Astrocyte of the cerebellum (primary cell): ENCODE measurements around the gene CPZ.

Experiments used
- DNase-seq: peaks from one replicate; pipeline ENCODE4 v3.0.0-alpha.2; 2011; ENCODE audit warnings: low read depth
- H3K4me3 ChIP-seq: 2 replicates; pipeline ENCODE4 v1.5.1; 2011; ENCODE audit warnings: mild to moderate bottlenecking, low read depth, low read length, moderate library complexity
- in situ Hi-C: cut with HindIII; loops from 2 replicates; pipeline ENCODE4 v1.10.0; 2017; ENCODE audit warnings: low sequenced_read_pairs
- TF ChIP-seq, protein P1 (sequence below): IDR thresholded peaks from 2 replicates; pipeline ENCODE4 v1.5.1; 2012; ENCODE audit warnings: low read length, low read depth, moderate library complexity, mild to moderate bottlenecking; ENCODE audit errors: missing control alignments

The CPZ gene

GRCh38 chr4:8665406-8666360, 73.1 kb downstream of the CPZ start:
- DNase-seq, result no peak
- TF ChIP-seq, protein P1, sequence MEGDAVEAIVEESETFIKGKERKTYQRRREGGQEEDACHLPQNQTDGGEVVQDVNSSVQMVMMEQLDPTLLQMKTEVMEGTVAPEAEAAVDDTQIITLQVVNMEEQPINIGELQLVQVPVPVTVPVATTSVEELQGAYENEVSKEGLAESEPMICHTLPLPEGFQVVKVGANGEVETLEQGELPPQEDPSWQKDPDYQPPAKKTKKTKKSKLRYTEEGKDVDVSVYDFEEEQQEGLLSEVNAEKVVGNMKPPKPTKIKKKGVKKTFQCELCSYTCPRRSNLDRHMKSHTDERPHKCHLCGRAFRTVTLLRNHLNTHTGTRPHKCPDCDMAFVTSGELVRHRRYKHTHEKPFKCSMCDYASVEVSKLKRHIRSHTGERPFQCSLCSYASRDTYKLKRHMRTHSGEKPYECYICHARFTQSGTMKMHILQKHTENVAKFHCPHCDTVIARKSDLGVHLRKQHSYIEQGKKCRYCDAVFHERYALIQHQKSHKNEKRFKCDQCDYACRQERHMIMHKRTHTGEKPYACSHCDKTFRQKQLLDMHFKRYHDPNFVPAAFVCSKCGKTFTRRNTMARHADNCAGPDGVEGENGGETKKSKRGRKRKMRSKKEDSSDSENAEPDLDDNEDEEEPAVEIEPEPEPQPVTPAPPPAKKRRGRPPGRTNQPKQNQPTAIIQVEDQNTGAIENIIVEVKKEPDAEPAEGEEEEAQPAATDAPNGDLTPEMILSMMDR, result no peak
- no peak overlapping the region for H3K4me3 ChIP-seq
- in situ Hi-C loops, result no loop called here

DNA sequence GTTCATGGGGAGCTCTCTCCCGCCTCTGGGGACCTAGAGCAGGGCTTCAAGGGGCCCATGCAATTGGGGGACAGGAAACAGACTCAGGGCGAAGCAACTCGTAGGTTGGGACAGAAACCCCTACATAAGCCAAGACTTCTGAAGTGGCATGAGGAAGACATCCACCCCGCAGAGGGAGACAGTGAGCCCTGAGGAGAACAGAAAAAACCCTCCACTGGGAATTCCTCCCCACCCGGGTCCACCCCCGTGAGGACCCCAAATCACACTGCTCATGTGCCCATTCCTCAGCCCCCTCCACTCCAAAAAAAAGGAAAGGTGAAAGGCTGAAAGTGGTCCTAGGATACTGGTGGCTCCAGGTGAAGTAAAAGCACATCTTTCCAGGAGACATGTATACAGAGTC, 74.0 kb downstream of the CPZ start:
- H3K4me3 ChIP-seq, result no peak overlapping the region
- TF ChIP-seq, protein P1, result no peak
- in situ Hi-C loops, result no loop called here
- no peak for DNase-seq
